Memory B cell (primary cell): ENCODE measurements around the gene OR6M1.

Experiments
- ATAC-seq: fragments of 150-1000 bp; cut with Tn5 transposase; 2 replicates; pipeline ENCODE4 v1.10.0; 2021; ENCODE audit warnings: low read depth, mild to moderate bottlenecking, moderate library complexity
- DNase-seq, 2 donors: peaks; one replicate each; pipeline ENCODE4 v3.0.0; 2022; ENCODE audit warnings: low spot score in 2 of 2
- H3K27ac Mint-ChIP-seq: one replicate; pipeline ENCODE4 v1.8.0; 2022; ENCODE audit warnings: mild to moderate bottlenecking, moderate library complexity, mixed read lengths
- H3K27me3 Mint-ChIP-seq: one replicate; pipeline ENCODE4 v1.8.0; 2022; ENCODE audit warnings: mixed read lengths
- H3K36me3 Mint-ChIP-seq: one replicate; pipeline ENCODE4 v1.8.0; 2022; ENCODE audit warnings: mild to moderate bottlenecking, mixed read lengths
- H3K4me1 Mint-ChIP-seq: one replicate; pipeline ENCODE4 v1.8.0; 2022; ENCODE audit warnings: mixed read lengths
- H3K4me3 Mint-ChIP-seq: one replicate; pipeline ENCODE4 v1.8.0; 2022; ENCODE audit warnings: mild to moderate bottlenecking, moderate library complexity, mixed read lengths
- H3K9me3 Mint-ChIP-seq: one replicate; pipeline ENCODE4 v1.8.0; 2022; ENCODE audit warnings: mixed read lengths

Gene OR6M1

GRCh38 chr11:123806249-123806648 lies at the start of gene OR6M1:
Gene OR6M1 (minus strand): TSS chr11:123806349. CDS start chr11:123806349, 0 bp downstream.
- Mint-ChIP-seq H3K4me3 (no peak within 1 kb of the TSS), H3K27me3 (peaks cover 1% of the 10 kb centered on the region), H3K9me3 (no peaks in the 10 kb centered on the region), H3K4me1 (no peaks in the 10 kb centered on the region), H3K36me3 (no peaks in the 10 kb centered on the region), H3K27ac (no peak within 1 kb of the TSS)
- DNase-seq (no peak), ATAC-seq (no peak)

DNA sequence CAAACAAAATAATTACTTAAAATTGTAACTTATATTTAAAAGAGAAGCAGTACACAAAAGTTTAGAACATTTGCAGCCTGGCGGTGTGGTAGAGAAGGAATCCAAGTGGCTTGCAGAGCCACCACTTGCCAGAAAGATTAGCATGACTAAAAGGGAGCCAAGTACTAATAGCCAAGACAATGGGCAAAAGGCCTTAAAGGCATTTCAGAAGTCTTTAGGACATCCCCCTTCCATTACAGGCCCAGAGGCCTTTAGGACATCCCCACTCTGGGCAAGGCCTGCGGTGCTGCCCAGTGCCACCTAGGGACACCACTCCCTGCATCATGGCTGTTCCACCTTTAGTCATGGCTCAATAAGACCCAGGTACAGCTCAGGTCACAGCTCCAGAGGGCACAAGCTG lies 46.9 kb upstream of the OR6M1 start:
- H3K4me1 Mint-ChIP-seq: no peaks in the 10 kb centered on the region
- no peak overlapping the region for H3K27ac Mint-ChIP-seq
- no peaks in the 10 kb centered on the region for H3K36me3 Mint-ChIP-seq
- peaks cover 5% of the 10 kb centered on the region for H3K9me3 Mint-ChIP-seq
- H3K4me3 Mint-ChIP-seq: no peak overlapping the region
- peaks cover 6% of the 10 kb centered on the region for H3K27me3 Mint-ChIP-seq
- ATAC-seq: no peak
- no peak for DNase-seq

GRCh38 chr11:123852321-123852720 lies 46.2 kb upstream of the OR6M1 start:
- Mint-ChIP-seq H3K4me1 (no peaks in the 10 kb centered on the region), H3K9me3 (peaks cover 5% of the 10 kb centered on the region), H3K27ac (no peak overlapping the region), H3K4me3 (no peak overlapping the region), H3K36me3 (no peaks in the 10 kb centered on the region), H3K27me3 (peaks cover 6% of the 10 kb centered on the region)
- ATAC-seq: no peak
- no peak for DNase-seq

DNA sequence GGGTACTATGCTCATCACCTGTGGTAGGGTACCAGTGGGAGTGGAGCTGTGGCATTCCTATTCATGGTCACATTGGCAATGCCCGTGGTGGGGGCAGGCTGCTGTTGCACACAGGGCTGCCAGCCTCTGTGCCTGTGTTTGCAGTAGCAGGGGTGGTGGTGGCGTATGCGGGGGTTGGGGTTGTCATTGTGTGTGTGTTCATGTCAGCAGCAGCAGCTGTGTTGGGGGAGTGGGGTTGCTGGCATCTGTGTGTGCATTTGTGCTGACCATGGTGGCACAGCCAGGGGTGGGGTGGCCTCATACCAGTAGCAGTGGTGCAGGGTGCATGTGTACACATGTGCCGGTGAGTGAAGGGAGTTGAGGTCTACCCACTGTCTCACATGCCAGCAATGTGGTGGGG lies 45.0 kb upstream of the OR6M1 start:
- Mint-ChIP-seq H3K27me3 (peaks cover 6% of the 10 kb centered on the region), H3K27ac (no peak overlapping the region)
- no peak for ATAC-seq

GRCh38 chr11:123841174-123841573 lies 35.0 kb upstream of the OR6M1 start:
- Mint-ChIP-seq H3K4me1 (no peaks in the 10 kb centered on the region), H3K27me3 (peaks cover 3% of the 10 kb centered on the region), H3K36me3 (no peaks in the 10 kb centered on the region), H3K4me3 (no peak overlapping the region), H3K27ac (no peak overlapping the region), H3K9me3 (no peaks in the 10 kb centered on the region)
- no peak for DNase-seq
- ATAC-seq: no peak

More for the DNA sequence above, 45.0 kb upstream of the OR6M1 start:
- no peaks in the 10 kb centered on the region for H3K4me1 Mint-ChIP-seq
- DNase-seq: no peak
- no peak overlapping the region for H3K4me3 Mint-ChIP-seq
- peaks cover 4% of the 10 kb centered on the region for H3K9me3 Mint-ChIP-seq
- no peaks in the 10 kb centered on the region for H3K36me3 Mint-ChIP-seq

GRCh38 chr11:123839131-123839530 lies 33.0 kb upstream of the OR6M1 start:
- no peaks in the 10 kb centered on the region for H3K4me1 Mint-ChIP-seq
- DNase-seq (no peak), ATAC-seq (no peak)
- no peaks in the 10 kb centered on the region for H3K36me3 Mint-ChIP-seq
- peaks cover 3% of the 10 kb centered on the region for H3K27me3 Mint-ChIP-seq
- no peak overlapping the region for H3K27ac Mint-ChIP-seq
- no peaks in the 10 kb centered on the region for H3K9me3 Mint-ChIP-seq
- no peak overlapping the region for H3K4me3 Mint-ChIP-seq

DNA sequence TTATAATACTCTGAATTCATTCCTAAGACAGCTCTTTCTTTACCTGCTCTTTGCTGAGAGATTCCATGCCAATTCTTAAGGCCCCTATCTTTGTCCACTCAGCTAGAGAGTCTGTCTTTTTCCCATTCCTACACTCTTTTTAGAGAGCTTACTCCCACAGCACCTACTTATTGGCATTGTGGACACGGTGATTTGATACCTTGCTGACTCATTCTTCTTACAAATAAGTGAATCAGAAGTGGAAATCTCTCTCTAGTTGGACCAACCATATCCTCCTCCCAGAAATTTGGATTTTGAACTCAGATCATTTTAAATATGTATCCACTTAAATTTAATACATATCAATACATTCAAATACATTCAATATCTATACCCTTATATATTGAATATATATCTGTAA lies 32.5 kb upstream of the OR6M1 start:
- H3K36me3 Mint-ChIP-seq: no peaks in the 10 kb centered on the region
- H3K4me1 Mint-ChIP-seq: no peaks in the 10 kb centered on the region
- ATAC-seq (no peak), DNase-seq (no peak)
- no peak overlapping the region for H3K4me3 Mint-ChIP-seq
- no peaks in the 10 kb centered on the region for H3K9me3 Mint-ChIP-seq
- no peak overlapping the region for H3K27ac Mint-ChIP-seq
- H3K27me3 Mint-ChIP-seq: peaks cover 3% of the 10 kb centered on the region

- Mint-ChIP-seq H3K27ac (no peak overlapping the region), H3K9me3 (no peaks in the 10 kb centered on the region), H3K36me3 (no peaks in the 10 kb centered on the region), H3K27me3 (peaks cover 3% of the 10 kb centered on the region), H3K4me1 (no peaks in the 10 kb centered on the region), H3K4me3 (no peak overlapping the region)
- ATAC-seq (no peak), DNase-seq (no peak)
These were observed 32.0 kb upstream of the OR6M1 start for GRCh38 chr11:123838199-123838598.

DNA sequence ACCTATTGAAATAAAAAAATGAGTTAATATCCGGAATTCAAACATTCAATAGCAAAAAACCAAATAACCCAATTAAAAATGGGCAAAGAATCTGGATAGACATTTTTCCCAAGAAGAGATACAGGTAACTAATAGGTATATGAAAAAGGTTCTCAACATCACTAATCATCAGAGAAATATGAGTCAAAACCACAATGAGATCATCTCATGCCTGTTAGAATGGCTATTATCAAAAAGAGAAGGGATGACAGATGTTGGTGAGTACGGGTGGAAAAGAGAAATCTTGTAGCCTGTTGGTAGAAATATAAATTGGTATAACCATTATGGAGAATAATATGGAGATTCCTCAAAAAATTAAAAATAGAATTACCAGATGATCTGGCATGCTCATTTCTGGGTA lies 26.9 kb upstream of the OR6M1 start:
- Mint-ChIP-seq H3K36me3 (no peaks in the 10 kb centered on the region), H3K9me3 (peaks cover 3% of the 10 kb centered on the region), H3K27ac (no peak overlapping the region), H3K27me3 (peaks cover 8% of the 10 kb centered on the region), H3K4me3 (no peak overlapping the region), H3K4me1 (no peaks in the 10 kb centered on the region)
- DNase-seq (no peak), ATAC-seq (no peak)

DNA sequence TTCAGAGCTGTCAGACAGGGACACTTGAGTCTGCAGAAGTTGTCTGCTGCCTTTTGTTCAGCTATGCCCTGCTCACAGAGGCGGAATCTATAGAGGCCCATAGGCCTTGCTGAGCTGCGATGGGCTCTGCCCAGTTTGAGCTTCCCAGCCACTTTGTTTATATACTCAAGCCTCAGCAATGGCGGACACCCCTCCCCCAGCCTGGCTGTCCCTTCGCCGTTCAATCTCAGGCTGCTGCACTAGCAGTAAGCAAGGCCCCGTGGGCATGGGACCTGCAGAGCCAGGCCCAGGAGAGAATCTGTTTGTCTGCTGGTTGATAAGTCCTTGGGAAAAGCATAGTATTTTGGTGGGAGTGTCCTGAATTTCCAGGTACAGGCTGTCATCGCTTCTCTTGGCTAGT lies 23.6 kb upstream of the OR6M1 start:
- ATAC-seq (no peak), DNase-seq (no peak)
- H3K4me1 Mint-ChIP-seq: no peaks in the 10 kb centered on the region
- H3K27ac Mint-ChIP-seq: no peak overlapping the region
- no peak overlapping the region for H3K4me3 Mint-ChIP-seq
- H3K9me3 Mint-ChIP-seq: peaks cover 3% of the 10 kb centered on the region
- H3K27me3 Mint-ChIP-seq: peaks cover 11% of the 10 kb centered on the region
- H3K36me3 Mint-ChIP-seq: no peaks in the 10 kb centered on the region

DNA sequence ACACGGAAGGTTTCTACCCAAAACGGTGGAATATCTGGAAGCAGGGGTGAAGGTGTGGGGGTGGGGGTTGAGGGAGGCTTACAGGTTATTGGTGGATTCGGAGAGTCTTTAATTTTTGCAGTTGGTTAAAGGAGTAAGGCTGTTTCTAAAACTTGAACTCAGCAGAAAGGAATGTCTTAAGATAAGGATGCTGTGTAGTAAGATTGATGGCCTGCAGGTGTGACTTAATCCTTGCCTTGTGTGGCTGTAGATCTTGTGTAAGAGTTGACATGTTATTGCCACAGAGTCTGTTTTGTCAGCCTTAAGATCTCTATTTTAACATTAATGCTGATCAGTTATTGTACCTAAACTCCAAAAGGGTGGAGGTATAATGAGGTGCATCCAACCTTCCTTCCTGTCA lies 16.4 kb upstream of the OR6M1 start:
- peaks cover 1% of the 10 kb centered on the region for H3K27me3 Mint-ChIP-seq
- no peak overlapping the region for H3K27ac Mint-ChIP-seq
- no peaks in the 10 kb centered on the region for H3K36me3 Mint-ChIP-seq
- no peaks in the 10 kb centered on the region for H3K9me3 Mint-ChIP-seq
- H3K4me1 Mint-ChIP-seq: no peaks in the 10 kb centered on the region
- no peak for ATAC-seq
- H3K4me3 Mint-ChIP-seq: no peak overlapping the region
- no peak for DNase-seq

GRCh38 chr11:123822032-123822431 lies 15.9 kb upstream of the OR6M1 start:
- DNase-seq (no peak), ATAC-seq (no peak)
- peaks cover 1% of the 10 kb centered on the region for H3K27me3 Mint-ChIP-seq
- no peak overlapping the region for H3K27ac Mint-ChIP-seq
- H3K36me3 Mint-ChIP-seq: no peaks in the 10 kb centered on the region
- H3K4me1 Mint-ChIP-seq: no peaks in the 10 kb centered on the region
- H3K9me3 Mint-ChIP-seq: no peaks in the 10 kb centered on the region
- no peak overlapping the region for H3K4me3 Mint-ChIP-seq

- H3K4me1 Mint-ChIP-seq: no peaks in the 10 kb centered on the region
- H3K4me3 Mint-ChIP-seq: no peak overlapping the region
- DNase-seq: no peak
- ATAC-seq: no peak
- no peak overlapping the region for H3K27ac Mint-ChIP-seq
- no peaks in the 10 kb centered on the region for H3K36me3 Mint-ChIP-seq
- no peaks in the 10 kb centered on the region for H3K9me3 Mint-ChIP-seq
- H3K27me3 Mint-ChIP-seq: peaks cover 3% of the 10 kb centered on the region
These were observed 9.0 kb upstream of the OR6M1 start for GRCh38 chr11:123815122-123815521.

DNA sequence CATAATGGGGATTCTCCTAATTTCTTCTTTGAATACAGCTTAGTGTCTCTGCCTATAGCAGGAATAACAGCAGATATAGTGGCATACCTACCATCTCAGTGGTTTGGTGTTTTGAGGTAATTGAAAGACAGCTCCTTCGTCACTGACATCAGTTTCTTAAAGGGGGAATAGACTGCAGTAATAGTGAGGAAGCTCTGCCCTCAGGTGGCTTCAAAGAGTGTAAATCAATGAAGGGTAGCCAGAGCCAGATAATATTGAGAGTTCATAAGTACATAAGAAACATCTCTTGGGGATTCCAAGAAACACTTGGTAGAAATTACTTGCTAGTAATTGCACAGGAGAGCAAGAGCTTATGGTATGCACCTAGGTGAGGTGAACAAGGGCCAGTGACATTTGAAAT lies 4.4 kb downstream of the OR6M1 start:
- peaks cover 7% of the 10 kb centered on the region for H3K4me1 Mint-ChIP-seq
- H3K27ac Mint-ChIP-seq: no peak overlapping the region
- no peaks in the 10 kb centered on the region for H3K9me3 Mint-ChIP-seq
- no peak for DNase-seq
- no peaks in the 10 kb centered on the region for H3K36me3 Mint-ChIP-seq
- peaks cover 1% of the 10 kb centered on the region for H3K27me3 Mint-ChIP-seq
- H3K4me3 Mint-ChIP-seq: no peak overlapping the region
- ATAC-seq: no peak

DNA sequence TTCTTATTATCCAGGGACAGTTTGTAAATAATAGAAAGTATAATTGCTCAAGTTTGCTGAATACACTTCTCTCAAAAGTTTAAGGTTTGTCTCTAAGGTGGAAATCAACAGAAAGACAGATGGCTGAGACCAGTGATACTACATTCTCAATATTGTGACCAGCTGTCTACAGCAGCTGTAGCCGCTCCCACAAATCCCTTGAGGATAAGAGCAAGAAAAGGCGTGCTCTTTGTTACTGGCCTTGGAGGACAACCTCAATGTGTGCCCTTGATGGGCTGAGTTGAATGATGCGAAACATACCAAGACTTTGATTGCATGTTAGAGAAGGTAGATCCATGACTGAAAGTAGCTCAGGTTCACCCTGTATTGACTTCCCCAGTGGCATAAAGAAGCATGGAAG lies 6.1 kb downstream of the OR6M1 start:
- no peak for DNase-seq
- peaks cover 9% of the 10 kb centered on the region for H3K4me1 Mint-ChIP-seq
- H3K27me3 Mint-ChIP-seq: peaks cover 1% of the 10 kb centered on the region
- no peak for ATAC-seq
- no peaks in the 10 kb centered on the region for H3K9me3 Mint-ChIP-seq
- H3K27ac Mint-ChIP-seq: no peak overlapping the region
- H3K36me3 Mint-ChIP-seq: no peaks in the 10 kb centered on the region
- no peak overlapping the region for H3K4me3 Mint-ChIP-seq

DNA sequence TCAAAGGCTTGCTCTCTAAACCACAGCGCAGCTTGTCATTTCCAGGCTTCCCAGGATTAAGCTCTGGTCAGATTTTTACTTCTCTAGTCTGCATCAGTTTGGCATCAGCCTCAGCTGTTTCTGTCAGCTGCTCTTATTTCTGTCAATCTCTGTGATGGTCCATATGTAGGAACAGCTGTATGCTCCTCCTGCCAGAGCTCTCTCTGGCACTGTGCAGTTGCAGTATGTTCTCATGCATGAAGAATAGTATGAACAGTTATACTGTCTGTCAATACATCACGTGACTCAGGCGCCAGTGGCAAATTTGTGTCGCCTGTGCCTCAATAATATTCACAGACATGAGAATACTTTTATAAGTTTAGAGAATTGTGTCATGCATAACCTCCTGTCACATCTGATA lies 6.7 kb downstream of the OR6M1 start:
- peaks cover 9% of the 10 kb centered on the region for H3K4me1 Mint-ChIP-seq
- ATAC-seq (no peak), DNase-seq (no peak)
- H3K36me3 Mint-ChIP-seq: no peaks in the 10 kb centered on the region
- no peaks in the 10 kb centered on the region for H3K9me3 Mint-ChIP-seq
- H3K27ac Mint-ChIP-seq: no peak overlapping the region
- no peak overlapping the region for H3K4me3 Mint-ChIP-seq
- no peaks in the 10 kb centered on the region for H3K27me3 Mint-ChIP-seq
